GM12801 (cell line): ENCODE data around the gene KCTD17.

Source experiments
- CTCF ChIP-seq: IDR thresholded peaks from one replicate; pipeline ENCODE4 v1.5.1; 2011; ENCODE audit warnings: control low read depth; ENCODE audit not compliant: insufficient read length; ENCODE audit errors: extremely low read depth

KCTD17 gene

DNA sequence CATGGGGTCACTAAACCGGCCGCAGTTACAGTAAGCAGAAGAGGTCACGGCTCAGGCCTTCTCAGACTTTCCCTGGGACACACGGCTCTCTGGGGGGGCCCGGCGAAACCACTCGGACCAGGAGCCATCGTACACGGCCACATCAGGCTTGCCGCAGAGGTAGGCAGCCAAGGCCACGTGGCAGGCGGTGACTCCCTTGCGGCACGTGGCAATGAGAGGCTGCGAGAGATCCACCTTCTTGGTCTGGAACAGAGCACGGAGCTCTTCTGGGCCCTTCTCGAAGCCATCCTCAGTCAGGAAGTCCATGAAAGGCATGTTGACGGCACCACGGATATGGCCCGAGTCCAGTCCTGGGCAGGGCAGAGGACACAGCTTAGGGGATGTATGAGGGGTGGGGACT lies 40.6 kb upstream of the KCTD17 start:
- TF ChIP-seq CTCF, result no peak

GRCh38 chr22:37011472-37011871 lies 40.1 kb upstream of the KCTD17 start:
- TF ChIP-seq CTCF, result no peak

DNA sequence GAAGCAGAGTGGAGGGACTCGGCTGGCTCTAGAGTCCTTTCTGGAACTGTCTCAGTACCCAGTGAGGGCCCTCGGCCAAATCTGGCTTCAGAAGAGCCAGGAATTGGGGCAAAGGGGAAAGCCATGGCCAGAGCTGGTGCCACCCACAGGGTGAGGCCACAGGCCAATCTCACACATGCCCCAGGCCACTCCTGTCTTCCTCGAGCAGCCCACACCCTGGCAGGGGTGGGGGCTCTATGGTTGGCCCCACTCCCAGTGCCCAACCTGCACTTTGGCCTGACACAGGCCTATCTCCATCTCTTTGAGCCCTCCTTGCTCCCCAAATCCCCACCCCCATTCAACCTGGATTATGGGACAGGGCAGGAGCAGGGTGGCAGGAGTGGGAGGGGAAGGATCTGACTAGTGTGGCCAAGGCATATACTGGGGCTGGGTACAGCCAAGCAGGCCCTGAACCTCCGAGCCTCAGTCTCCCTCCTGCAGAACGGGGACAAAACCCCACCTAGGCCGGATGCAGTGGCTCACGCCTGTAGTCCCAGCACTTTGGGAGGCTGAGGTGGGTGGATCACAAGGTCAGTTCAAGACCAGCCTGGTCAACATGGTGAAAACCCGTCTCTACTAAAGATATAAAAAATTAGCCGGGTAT lies 39.2 kb upstream of the KCTD17 start:
- TF ChIP-seq CTCF, result no peak

DNA sequence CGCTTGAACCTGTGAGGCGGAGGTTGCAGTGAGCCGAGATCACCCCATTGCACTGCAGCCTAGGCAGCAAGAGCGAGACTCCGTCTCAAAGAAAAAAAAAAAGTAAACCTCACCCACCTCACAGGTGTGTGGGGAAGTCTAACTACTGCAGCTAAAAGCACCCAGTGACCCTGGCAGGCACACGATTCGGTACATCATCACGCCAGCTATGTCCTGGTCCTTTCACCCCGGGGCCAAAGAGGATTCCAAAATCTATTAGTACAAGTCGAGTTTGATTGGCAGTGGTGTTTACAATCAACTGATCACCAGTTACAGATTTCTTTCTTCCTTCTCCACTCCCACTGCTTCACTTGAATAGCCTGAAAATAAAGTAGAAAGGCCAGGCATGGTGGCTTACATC lies 38.6 kb upstream of the KCTD17 start:
- TF ChIP-seq CTCF, result no peak

GRCh38 chr22:37014415-37014806 lies 37.1 kb upstream of the KCTD17 start:
- no peak for TF ChIP-seq CTCF

DNA sequence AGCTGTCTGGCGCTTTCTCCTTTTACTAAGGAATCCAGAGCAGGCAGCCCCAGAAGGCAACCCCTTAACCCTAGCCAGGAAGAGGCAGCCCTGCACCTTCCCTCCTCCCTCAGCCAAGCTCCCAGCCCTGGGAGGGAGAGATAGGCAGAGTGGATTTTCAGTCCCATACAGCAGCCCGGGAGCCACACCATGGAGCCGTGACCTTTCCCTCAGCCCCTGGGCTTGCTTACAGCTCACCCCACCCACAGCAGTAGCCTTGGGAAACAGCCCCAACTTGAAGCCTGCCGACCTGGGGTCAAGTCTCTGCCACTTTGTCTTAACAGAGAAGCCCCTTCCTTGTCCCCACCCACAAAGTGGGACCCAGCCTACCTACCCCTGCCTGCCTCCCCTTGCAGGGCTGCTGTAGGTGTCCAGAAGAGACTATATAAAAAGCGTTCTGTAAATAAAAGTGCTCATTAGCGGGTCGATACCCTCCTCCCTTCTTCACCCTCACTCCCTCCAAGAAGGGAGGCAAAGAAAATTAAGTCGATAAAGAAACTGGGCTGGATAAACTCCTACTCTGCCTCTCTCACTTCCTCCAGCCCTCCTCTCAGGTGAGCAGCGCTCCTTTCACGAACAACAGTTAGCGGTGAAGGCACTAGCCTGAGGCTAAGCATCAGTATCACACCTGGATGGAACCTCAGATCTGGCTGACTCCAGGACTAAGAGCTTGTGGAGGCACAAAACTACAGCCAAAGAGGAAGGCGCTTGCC lies 36.5 kb upstream of the KCTD17 start:
- TF ChIP-seq CTCF, result no peak

DNA sequence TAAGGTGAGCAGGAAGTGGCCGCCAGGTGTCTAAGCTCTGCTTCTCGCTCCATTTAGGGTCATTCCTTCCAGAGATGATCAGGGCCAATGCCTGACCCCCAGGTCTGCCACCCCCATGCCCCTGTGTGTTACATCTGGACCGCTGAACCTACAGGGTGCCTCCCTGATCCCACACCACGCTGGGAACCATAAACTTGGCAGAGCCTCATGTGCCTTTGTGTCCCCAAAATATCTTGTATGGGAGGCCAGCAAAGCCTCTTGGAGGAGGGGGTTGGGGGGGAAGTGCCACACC lies 36.0 kb upstream of the KCTD17 start:
- TF ChIP-seq CTCF, result no peak
